HepG2 (cell line): ENCODE results near the gene ST3GAL4. TPM values are rescaled to one million over a fixed set of nuclear protein-coding genes. Genes with fewer than 3 reads are reported as not detected.
A peak's percentile ranks its signal among the peaks of the same experiment; 100 is the strongest.

Experiments
- ATAC-seq: fragments of 200-7000 bp; cut with Tn5 transposase; 3 replicates; pipeline ENCODE4 v1.9.1; 2020; ENCODE audit warnings: mild to moderate bottlenecking, moderate library complexity
- BruUV-seq: library from RNA; stranded (reverse); fragments of 400-500 nt; replicated peaks from 2 replicates; lab custom pipeline; 2021; lab: Mats Ljungman, UMichigan
- CTCF ChIA-PET: fragments of 300-600 bp; formaldehyde crosslinking; extraction: SDS; loops from one replicate; lab custom pipeline; 2021; ENCODE audit warnings: low total read pairs, inconsistent platforms, low intra/inter-chr PET ratio; lab: Yijun Ruan, JAX
- POLR2A ChIA-PET: fragments of 350-600 bp; sonication (Branson Sonifier 250); formaldehyde crosslinking; loops from one replicate; lab custom pipeline; 2020; ENCODE audit warnings: antibody characterized with exemption, inconsistent platforms; lab: Yijun Ruan, JAX
- DNase-seq: peaks from one replicate; pipeline ENCODE4 v3.0.0-alpha.2; 2015; ENCODE audit warnings: low spot score
- FAIRE-seq: peaks from 3 replicates; lab custom pipeline; 2011; peaks lifted over from hg19 to GRCh38; lab: Jason Lieb, UNC
- H2AFZ ChIP-seq: one replicate; pipeline ENCODE4 v1.6.1; 2011; ENCODE audit warnings: low read length, inconsistent platforms
- H3K27ac ChIP-seq: fragments of 300-600 bp; 3 replicates; pipeline ENCODE4 v1.8.0; 2011; ENCODE audit warnings: mixed run types, mild to moderate bottlenecking, mixed read lengths, low read length, inconsistent platforms; ENCODE audit not compliant: insufficient read depth; ENCODE audit errors: extremely low read length
- H3K27me3 ChIP-seq, 2 experiments: fragments of 200-600 bp in 1 of 2; 2 replicates in 1 of 2; 3 replicates in 1 of 2; pipeline versions ENCODE4 v1.6.0 to v1.8.0; 2011; ENCODE audit warnings: low read length in 2 of 2, mild to moderate bottlenecking in 2 of 2, moderate library complexity in 2 of 2, inconsistent platforms in 1 of 2; ENCODE audit not compliant: insufficient read depth in 2 of 2, control insufficient read depth in 1 of 2
- H3K36me3 ChIP-seq, 2 experiments: fragments of 200-600 bp in 1 of 2; replicated peaks in 1 of 2; 2 replicates in 1 of 2; 3 replicates in 1 of 2; pipeline versions ENCODE4 v1.5.1 to v1.8.0; 2011; ENCODE audit warnings: low read length in 2 of 2, inconsistent platforms in 1 of 2; ENCODE audit not compliant: insufficient read depth in 2 of 2, control insufficient read depth in 1 of 2
- H3K4me1 ChIP-seq: 2 replicates; pipeline ENCODE4 v1.5.1; 2012; ENCODE audit warnings: low read length, inconsistent platforms; ENCODE audit not compliant: insufficient read depth
- H3K4me2 ChIP-seq: 2 replicates; pipeline ENCODE4 v1.6.0; 2011; ENCODE audit warnings: low read depth, low read length, inconsistent platforms
- H3K4me3 ChIP-seq, 3 experiments: fragments of 200-600 bp in 1 of 3; sonication (generic), shearing (Covaris generic) in 1 of 3; replicated peaks in 1 of 3; 2 replicates each; pipeline ENCODE4 v1.5.1; 2011 to 2016; ENCODE audit warnings: low read length in 3 of 3, inconsistent platforms in 2 of 3, low read depth in 2 of 3, mild to moderate bottlenecking in 2 of 3, control low read depth in 1 of 3, mixed read lengths in 1 of 3; ENCODE audit not compliant: insufficient read depth in 1 of 3
- H3K79me2 ChIP-seq: one replicate; pipeline ENCODE4 v1.6.1; 2011; ENCODE audit warnings: low read length, inconsistent platforms; ENCODE audit not compliant: insufficient read depth
- H3K9ac ChIP-seq: 2 replicates; pipeline ENCODE4 v1.6.0; 2011; ENCODE audit warnings: mild to moderate bottlenecking, low read depth, low read length, inconsistent platforms; ENCODE audit not compliant: insufficient read depth
- H3K9me3 ChIP-seq: 2 replicates; pipeline ENCODE4 v1.5.1; 2012; ENCODE audit warnings: mild to moderate bottlenecking, low read length
- H4K20me1 ChIP-seq: 2 replicates; pipeline ENCODE4 v1.6.0; 2011; ENCODE audit warnings: inconsistent platforms, mild to moderate bottlenecking, low read length, moderate library complexity; ENCODE audit not compliant: insufficient read depth
- BORCS8-MEF2B ChIP-seq: sonication (generic); formaldehyde crosslinking; IDR thresholded peaks from 2 replicates; pipeline ENCODE4 v1.8.0; 2022; ENCODE audit warnings: mild to moderate bottlenecking, missing genetic modification reagents
- ELK4 ChIP-seq: sonication (generic); formaldehyde crosslinking; IDR thresholded peaks from 2 replicates; pipeline ENCODE4 v1.9.0; 2021; ENCODE audit warnings: missing genetic modification reagents, borderline replicate concordance
- ETV6 ChIP-seq: sonication (generic); formaldehyde crosslinking; conservative IDR thresholded peaks from 2 replicates; pipeline ENCODE4 v1.4.0; 2020; ENCODE audit warnings: missing genetic modification reagents
- GATA4 ChIP-seq: sonication (generic); IDR thresholded peaks from 2 replicates; pipeline ENCODE4 v1.6.1; 2016; ENCODE audit warnings: antibody characterized with exemption, low read depth, borderline replicate concordance
- GTF3A ChIP-seq: sonication (generic); formaldehyde crosslinking; conservative IDR thresholded peaks from 2 replicates; pipeline ENCODE4 v1.4.0; 2020; ENCODE audit warnings: mild to moderate bottlenecking, missing genetic modification reagents
- HDAC1 ChIP-seq: sonication (generic); formaldehyde crosslinking; IDR thresholded peaks from 2 replicates; pipeline ENCODE4 v1.5.1; 2020; ENCODE audit warnings: mild to moderate bottlenecking, missing genetic modification reagents
- HMGA1 ChIP-seq: sonication (generic); formaldehyde crosslinking; conservative IDR thresholded peaks from 2 replicates; pipeline ENCODE4 v1.4.0; 2020; ENCODE audit warnings: missing genetic modification reagents
- KMT2A ChIP-seq: sonication (generic); formaldehyde crosslinking; IDR thresholded peaks from 2 replicates; pipeline ENCODE4 v1.4.0; 2020; ENCODE audit warnings: missing genetic modification reagents
- MAX ChIP-seq: IDR thresholded peaks from 2 replicates; pipeline ENCODE4 v1.6.1; 2012; ENCODE audit warnings: inconsistent platforms
- RBAK ChIP-seq: sonication (generic); formaldehyde crosslinking; IDR thresholded peaks from 2 replicates; pipeline ENCODE4 v1.5.1; 2020; ENCODE audit warnings: mild to moderate bottlenecking, missing genetic modification reagents
- SRSF4 ChIP-seq: fragments of 200-400 bp; formaldehyde crosslinking; IDR thresholded peaks from one replicate; pipeline ENCODE4 v1.6.1; 2018; ENCODE audit warnings: mild to moderate bottlenecking, low read depth, low read length, moderate library complexity; ENCODE audit not compliant: poor library complexity, severe bottlenecking
- TCF12 ChIP-seq, 2 experiments: fragments of 450-650 bp in 1 of 2; sonication (generic) in 1 of 2; formaldehyde crosslinking in 1 of 2; IDR thresholded peaks; 2 replicates each; pipeline versions ENCODE4 v1.6.1 to v1.8.0; 2017 to 2022; ENCODE audit warnings: antibody characterized with exemption in 1 of 2, mild to moderate bottlenecking in 1 of 2, missing genetic modification reagents in 1 of 2, moderate library complexity in 1 of 2
- ZNF275 ChIP-seq: sonication (generic); formaldehyde crosslinking; IDR thresholded peaks from 2 replicates; pipeline ENCODE4 v1.8.0; 2022; ENCODE audit warnings: missing genetic modification reagents, mild to moderate bottlenecking, inconsistent platforms, borderline replicate concordance
- ZNF335 ChIP-seq: sonication (generic); formaldehyde crosslinking; IDR thresholded peaks from 2 replicates; pipeline ENCODE4 v1.4.0; 2020; ENCODE audit warnings: missing genetic modification reagents
- ZNF343 ChIP-seq: sonication (generic); formaldehyde crosslinking; IDR thresholded peaks from 2 replicates; pipeline ENCODE4 v1.4.0; 2020; ENCODE audit warnings: mild to moderate bottlenecking, missing genetic modification reagents
- ZNF644 ChIP-seq: IDR thresholded peaks from 2 replicates; pipeline ENCODE4 v1.6.1; 2016; ENCODE audit warnings: low read depth
- ZNF747 ChIP-seq: sonication (generic); formaldehyde crosslinking; IDR thresholded peaks from 2 replicates; pipeline ENCODE4 v1.8.1; 2023; ENCODE audit warnings: missing genetic modification reagents, mild to moderate bottlenecking, borderline replicate concordance
- ZNF792 ChIP-seq: IDR thresholded peaks from 2 replicates; pipeline ENCODE4 v1.6.1; 2016
- ZSCAN9 ChIP-seq: IDR thresholded peaks from 2 replicates; pipeline ENCODE4 v1.6.1; 2016; ENCODE audit warnings: borderline replicate concordance
- WGBS: methylation state at CpG from one replicate; pipeline ENCODE4 v1.1.6; 2017; ENCODE audit warnings: low lambda C conversion rate; 5-methylcytosine and 5-hydroxymethylcytosine counted together
- in situ Hi-C: cut with HindIII; loops from 2 replicates; pipeline ENCODE4 v1.10.0; 2017; ENCODE audit warnings: low pct_unique_long_range_greater_than_20kb; ENCODE audit not compliant: extremely low pct_ligation_motif_present
- intact Hi-C: fragments of 100-400 bp; cut with micrococcal nuclease; formaldehyde crosslinking; loops from one replicate; pipeline ENCODE4 v1.10.0; 2022; ENCODE audit not compliant: unreplicated experiment
- polyA plus RNA-seq, 8 experiments: library from polyadenylated mRNA; depleted of rRNA in 3 of 8; stranded (reverse) in 7 of 8; unstranded in 1 of 8; fragments of >200 nt; fragmentation: Illumina TruSeq in 4 of 8; extraction: Trizol in 4 of 8; gene quantifications; 2 replicates each; pipeline versions ENCODE4 v1.2.1 to v1.2.3, GENCODE V29; 2011 to 2016; ENCODE audit warnings: low read depth in 4 of 8, missing spikeins in 1 of 8, mixed read lengths in 1 of 8; ENCODE audit not compliant: insufficient read depth in 1 of 8
- total RNA-seq, 5 experiments: library from RNA; depleted of rRNA; stranded (reverse); fragments of >200 nt; fragmentation: Illumina TruSeq; extraction: Trizol; gene quantifications; 2 replicates each; pipeline ENCODE4 v1.2.3, GENCODE V29; 2016; ENCODE audit warnings: low read depth in 1 of 5

Gene ST3GAL4
- total and polyA plus RNA-seq, 2 of the 13 experiments (the other 11 are each of a cell fraction or from before 2014, with no cell fraction given), result 9.1 to 13.3 TPM

GRCh38 chr11:126408901-126409619, 53.6 kb downstream of the ST3GAL4 start:
- DNase-seq (no peak), ATAC-seq (no peak), FAIRE-seq (no peak)
- Histone ChIP-seq H3K27ac (no peak overlapping the region), H2AFZ (no peak overlapping the region), H3K36me3 (peaks cover 14 to 42% of the 10 kb centered on the region in 2 experiments; a peak in 4 of 5 replicates), H4K20me1 (no peaks in the 10 kb centered on the region), H3K9ac (no peak overlapping the region), H3K4me2 (no peak overlapping the region), H3K4me1 (no peaks in the 10 kb centered on the region), H3K79me2 (no peaks in the 10 kb centered on the region), H3K9me3 (no peaks in the 10 kb centered on the region), H3K27me3 (no peaks in the 10 kb centered on the region), H3K4me3 (no peak overlapping the region)
- intact Hi-C loops (no loop called here), in situ Hi-C loops (no loop called here)
- POLR2A ChIA-PET, result no interaction called here
- WGBS, result 96% methylated on average over 11 of the region's 12 CpGs
- no peak for TF ChIP-seq HMGA1
- no peak for TF ChIP-seq BORCS8-MEF2B (CRISPR knock-in tag)
- no peak for TF ChIP-seq RBAK (CRISPR knock-in tag)
- no peak for TF ChIP-seq ETV6
- TF ChIP-seq GATA4, result no peak
- TF ChIP-seq ZNF644, result no peak
- TF ChIP-seq TCF12 (IDR thresholded peaks at IDR 0.05), result no peak
- TF ChIP-seq TCF12 (CRISPR knock-in tag; IDR thresholded peaks at IDR 0.05), result no peak
- no peak for TF ChIP-seq ZSCAN9 (CRISPR knock-in tag)
- TF ChIP-seq HDAC1 (CRISPR knock-in tag), result no peak
- BruUV-seq, result no TSS peak
- CTCF ChIA-PET, result no interaction called here

GRCh38 chr11:126409620-126409985, 54.1 kb downstream of the ST3GAL4 start:
- H3K36me3 ChIP-seq, result peaks cover 14 to 45% of the 10 kb centered on the region in 2 experiments; a peak in 4 of 5 replicates
- 97% methylated on average over 3 of the region's 3 CpGs for WGBS
- POLR2A ChIA-PET, result no interaction called here
- H3K9me3 ChIP-seq, result no peaks in the 10 kb centered on the region
- H3K4me3 ChIP-seq, result no peak overlapping the region
- ATAC-seq (no peak), DNase-seq (no peak), FAIRE-seq (no peak)
- no peaks in the 10 kb centered on the region for H3K79me2 ChIP-seq
- TSS peak; percentile 32 for BruUV-seq
- H3K27ac ChIP-seq, result no peak overlapping the region
- H2AFZ ChIP-seq, result no peak overlapping the region
- no peaks in the 10 kb centered on the region for H3K27me3 ChIP-seq
- intact Hi-C loops (no loop called here), in situ Hi-C loops (no loop called here)
- no peak overlapping the region for H3K9ac ChIP-seq
- H4K20me1 ChIP-seq, result no peaks in the 10 kb centered on the region
- no peak overlapping the region for H3K4me2 ChIP-seq
- H3K4me1 ChIP-seq, result no peaks in the 10 kb centered on the region
- no peak for TF ChIP-seq ZNF792 (CRISPR knock-in tag)
- TF ChIP-seq ZNF343 (CRISPR knock-in tag), result no peak
- TF ChIP-seq ZNF335 (CRISPR knock-in tag), result no peak
- no peak for TF ChIP-seq KMT2A
- no peak for TF ChIP-seq MAX
- TF ChIP-seq SRSF4, result no peak
- TF ChIP-seq ZNF275 (CRISPR knock-in tag), result no peak
- TF ChIP-seq GTF3A (CRISPR knock-in tag), result no peak
- no peak for TF ChIP-seq ELK4 (CRISPR knock-in tag)
- TF ChIP-seq ZNF747, result no peak
- TF ChIP-seq, all 625 proteins: peak for 0
- CTCF ChIA-PET, result no interaction called here
